Mesendoderm (in vitro differentiated cells): ENCODE measurements around the gene PXK. TPM values are rescaled to one million over a fixed set of nuclear protein-coding genes. Genes with fewer than 3 reads are reported as not detected.
A peak's percentile ranks its signal among the peaks of the same experiment; 100 is the strongest.

Source experiments
- DNase-seq: peaks from one replicate; pipeline ENCODE4 v3.0.0; 2013
- H2AK5ac ChIP-seq: 2 replicates; pipeline ENCODE4 v1.6.1; 2013; ENCODE audit warnings: low read length, inconsistent platforms
- H2BK120ac ChIP-seq: 2 replicates; pipeline ENCODE4 v1.6.1; 2013; ENCODE audit warnings: low read depth, mild to moderate bottlenecking, low read length, moderate library complexity, mixed read lengths
- H2BK15ac ChIP-seq: replicated peaks from 2 replicates; pipeline ENCODE4 v1.6.1; 2013; ENCODE audit warnings: low read depth, mild to moderate bottlenecking, moderate library complexity
- H2BK5ac ChIP-seq: 2 replicates; pipeline ENCODE4 v1.6.1; 2013; ENCODE audit warnings: low read length, inconsistent platforms
- H3K18ac ChIP-seq: 2 replicates; pipeline ENCODE4 v1.6.1; 2013; ENCODE audit warnings: mild to moderate bottlenecking, low read length, mixed read lengths
- H3K23ac ChIP-seq: one replicate; pipeline ENCODE4 v1.6.1; 2013; ENCODE audit warnings: low read length
- H3K27ac ChIP-seq: 2 replicates; pipeline ENCODE4 v1.5.1; 2013; ENCODE audit warnings: low read depth, mild to moderate bottlenecking, inconsistent platforms, low read length, moderate library complexity
- H3K27me3 ChIP-seq: 2 replicates; pipeline ENCODE4 v1.6.1; 2013; ENCODE audit warnings: low read length, control low read depth, mild to moderate bottlenecking, inconsistent platforms; ENCODE audit not compliant: insufficient read depth, poor library complexity
- H3K36me3 ChIP-seq: 2 replicates; pipeline ENCODE4 v1.6.1; 2013; ENCODE audit warnings: low read length, inconsistent platforms; ENCODE audit not compliant: control insufficient read depth, insufficient read depth
- H3K4ac ChIP-seq: one replicate; pipeline ENCODE4 v1.6.1; 2013; ENCODE audit warnings: low read depth, mild to moderate bottlenecking, low read length, moderate library complexity
- H3K4me1 ChIP-seq: 2 replicates; pipeline ENCODE4 v1.6.1; 2013; ENCODE audit warnings: low read depth, low read length, inconsistent platforms; ENCODE audit not compliant: control insufficient read depth
- H3K4me2 ChIP-seq: 2 replicates; pipeline ENCODE4 v1.6.1; 2013; ENCODE audit warnings: low read length
- H3K4me3 ChIP-seq: 2 replicates; pipeline ENCODE4 v1.5.1; 2013; ENCODE audit warnings: mild to moderate bottlenecking, low read length
- H3K56ac ChIP-seq: one replicate; pipeline ENCODE4 v1.6.1; 2013; ENCODE audit warnings: low read length
- H3K79me1 ChIP-seq: 2 replicates; pipeline ENCODE4 v1.6.1; 2013; ENCODE audit warnings: low read length, inconsistent platforms
- H3K79me2 ChIP-seq: 2 replicates; pipeline ENCODE4 v1.6.1; 2013; ENCODE audit warnings: mild to moderate bottlenecking, low read length; ENCODE audit not compliant: control insufficient read depth, insufficient read depth
- H3K9ac ChIP-seq: 2 replicates; pipeline ENCODE4 v1.6.1; 2013; ENCODE audit warnings: low read length, inconsistent platforms
- H4K5ac ChIP-seq: one replicate; pipeline ENCODE4 v1.6.1; 2013; ENCODE audit warnings: low read length
- H4K8ac ChIP-seq: one replicate; pipeline ENCODE4 v1.6.1; 2013; ENCODE audit warnings: low read depth, mild to moderate bottlenecking, control low read depth, low read length, moderate library complexity
- WGBS: extraction: QIAGEN DNeasy Blood & Tissue Kit; methylation state at CpG from one replicate; pipeline ENCODE4 v1.1.7; 2013; ENCODE audit warnings: low lambda C conversion rate, missing lambda C conversion rate; ENCODE audit not compliant: insufficient coverage; ENCODE audit errors: extremely low coverage; 5-methylcytosine and 5-hydroxymethylcytosine counted together
- small RNA-seq: library from polyadenylated mRNA; stranded (forward); fragments of <200 nt; extraction: miRNeasy Mini kit (QIAGEN cat#:217004); gene quantifications from one replicate; pipeline ENCODE3, GENCODE V24; 2013; ENCODE audit not compliant: insufficient read depth

Gene PXK

GRCh38 chr3:58474348-58474911 lies 141.7 kb downstream of the PXK start:
- H3K4me1 ChIP-seq: peaks cover 21% of the 10 kb centered on the region
- no peak overlapping the region for H3K27ac ChIP-seq
- no peak overlapping the region for H3K56ac ChIP-seq
- H2BK120ac ChIP-seq: peak overlapping the region; percentile 89
- no peak overlapping the region for H3K4me2 ChIP-seq
- WGBS: no CpG with 5 or more reads among the region's 1 CpG
- no peaks in the 10 kb centered on the region for H3K27me3 ChIP-seq
- no peak overlapping the region for H3K9ac ChIP-seq
- H2AK5ac ChIP-seq: no peak overlapping the region
- H3K79me2 ChIP-seq: no peaks in the 10 kb centered on the region
- H2BK15ac ChIP-seq: no peak overlapping the region
- no peak overlapping the region for H3K4ac ChIP-seq
- no peak overlapping the region for H2BK5ac ChIP-seq
- no peaks in the 10 kb centered on the region for H3K79me1 ChIP-seq
- DNase-seq: no peak
- no peak overlapping the region for H3K4me3 ChIP-seq
- H4K8ac ChIP-seq: no peak overlapping the region
- no peaks in the 10 kb centered on the region for H3K36me3 ChIP-seq
- no peak overlapping the region for H3K23ac ChIP-seq
- H4K5ac ChIP-seq: no peak overlapping the region
- peak overlapping the region; percentile 20 for H3K18ac ChIP-seq

DNA sequence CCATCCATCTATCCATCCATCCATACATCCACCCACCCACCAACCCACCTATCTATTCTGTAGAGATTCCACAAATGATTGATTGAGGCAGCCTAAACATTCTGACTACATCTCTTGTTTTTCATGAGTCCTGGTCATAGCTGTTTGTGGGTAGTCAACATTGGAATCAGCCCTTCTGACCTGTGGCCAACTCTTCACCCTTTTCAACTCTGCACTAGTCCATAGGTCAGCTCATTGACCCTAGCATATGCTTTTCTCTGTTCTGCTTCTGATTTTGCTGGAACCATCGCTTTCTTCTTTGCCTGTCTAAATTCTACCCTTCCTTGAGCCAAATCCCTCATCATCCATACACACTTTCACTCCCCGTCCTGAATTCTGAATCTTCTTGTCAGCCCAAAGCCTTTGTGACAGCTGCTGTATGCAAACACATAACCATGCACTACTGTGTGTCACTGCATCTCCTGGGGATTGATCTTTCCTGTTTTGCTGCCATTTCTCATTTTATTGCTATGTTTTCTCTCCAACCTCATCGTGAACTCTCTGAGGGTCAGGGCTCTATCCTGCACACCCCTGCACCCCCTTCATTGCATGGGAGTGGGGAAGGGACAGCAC lies 142.4 kb downstream of the PXK start:
- no CpG with 5 or more reads among the region's 3 CpGs for WGBS
- Histone ChIP-seq H3K4me1 (peaks cover 21% of the 10 kb centered on the region), H4K5ac (no peak overlapping the region), H2BK15ac (no peak overlapping the region), H3K18ac (no peak overlapping the region), H3K36me3 (no peaks in the 10 kb centered on the region), H3K27me3 (no peaks in the 10 kb centered on the region), H3K4ac (no peak overlapping the region), H3K4me3 (no peak overlapping the region), H3K27ac (no peak overlapping the region), H4K8ac (no peak overlapping the region), H3K9ac (no peak overlapping the region), H2BK5ac (no peak overlapping the region), H2BK120ac (no peak overlapping the region), H3K4me2 (no peak overlapping the region), H3K56ac (no peak overlapping the region), H3K79me2 (no peaks in the 10 kb centered on the region), H3K79me1 (no peaks in the 10 kb centered on the region), H3K23ac (no peak overlapping the region), H2AK5ac (no peak overlapping the region)
- DNase-seq: no peak

Small RNAs within 50 kb of the gene (small RNA-seq; reads per million reads assigned to genes)
- not detected for gene AC098479.1
